ENCODE measurements around the gene ASPSCR1. TPM values are rescaled to one million over a fixed set of nuclear protein-coding genes. Genes with fewer than 3 reads are reported as not detected.

Gene ASPSCR1
- total and polyA plus RNA-seq, 2 donors from 2014 or later, result 35.2 to 57.5 TPM

- FAIRE-seq (no peak), DNase-seq (peak; percentile 83 to 94 (median 90))
- Histone ChIP-seq H3K4me3 (ENCODE audit: low read length in 3 of 3) (peak overlapping the region in 1 of 3 donors; percentile 41), H3K9ac (ENCODE audit: low read length in 3 of 3) (no peak overlapping the region), H3K9me3 (ENCODE audit: control insufficient read depth in 2 of 3, insufficient read depth in 1 of 3, low read length in 3 of 3) (no peaks in the 10 kb centered on the region), H3K4me1 (ENCODE audit: control insufficient read depth in 2 of 3, insufficient read depth in 2 of 3, low read depth in 1 of 3, low read length in 3 of 3) (peaks cover 0 to 18% (median 0%) of the 10 kb centered on the region in 3 donors), H3K36me3 (ENCODE audit: control insufficient read depth in 2 of 3, insufficient read depth in 3 of 3, low read length in 3 of 3) (peaks cover 0 to 7% (median 0%) of the 10 kb centered on the region in 3 donors), H3K27me3 (ENCODE audit: control insufficient read depth, insufficient read depth, low read length) (no peaks in the 10 kb centered on the region), H3K27ac (ENCODE audit: low read depth in 2 of 2, low read length in 2 of 2) (no peak overlapping the region)
- peak; percentile 99 for TF ChIP-seq CTCF (IDR thresholded peaks at IDR 0.05; ENCODE audit: borderline replicate concordance, extremely low read depth, insufficient read depth)
- intact Hi-C loops (cut with DNase I), result loop anchor here (10.0 kb wide), 1 partner anchor 124 kb away; no protein-coding TSS in a partner anchor
These were observed 53.3 kb downstream of the ASPSCR1 start for GRCh38 chr17:82030470-82031302.

- Histone ChIP-seq H3K36me3 (ENCODE audit: control insufficient read depth in 2 of 3, insufficient read depth in 3 of 3, low read length in 3 of 3) (peaks cover 0 to 7% (median 0%) of the 10 kb centered on the region in 3 donors), H3K9me3 (ENCODE audit: control insufficient read depth in 2 of 3, insufficient read depth in 1 of 3, low read length in 3 of 3) (no peaks in the 10 kb centered on the region), H3K27me3 (ENCODE audit: control insufficient read depth, insufficient read depth, low read length) (no peaks in the 10 kb centered on the region), H3K27ac (ENCODE audit: low read depth in 2 of 2, low read length in 2 of 2) (no peak within 1 kb of the TSS), H3K4me3 (ENCODE audit: low read length in 3 of 3) (peak within 1 kb of the TSS in 1 of 3 donors; percentile 41), H3K9ac (ENCODE audit: low read length in 3 of 3) (peak within 1 kb of the TSS in 1 of 3 donors; percentile 12), H3K4me1 (ENCODE audit: control insufficient read depth in 2 of 3, insufficient read depth in 2 of 3, low read depth in 1 of 3, low read length in 3 of 3) (peaks cover 0 to 21% (median 0%) of the 10 kb centered on the region in 3 donors)
- DNase-seq (peak in 1 of 5 donors; percentile 71), FAIRE-seq (no peak)
- intact Hi-C loops (cut with DNase I), result loop anchor here (10.0 kb wide), 1 partner anchor 123 kb away; no protein-coding TSS in a partner anchor
- TF ChIP-seq CTCF (IDR thresholded peaks at IDR 0.05; ENCODE audit: borderline replicate concordance, extremely low read depth, insufficient read depth), result no peak
These were observed 54.0 kb downstream of the ASPSCR1 start, which contains the start of gene RAC3 for GRCh38 chr17:82031303-82031884. Gene RAC3, plus strand, starts transcription at chr17:82031678. Its CDS starts 84 bp downstream, at chr17:82031762.

DNA sequence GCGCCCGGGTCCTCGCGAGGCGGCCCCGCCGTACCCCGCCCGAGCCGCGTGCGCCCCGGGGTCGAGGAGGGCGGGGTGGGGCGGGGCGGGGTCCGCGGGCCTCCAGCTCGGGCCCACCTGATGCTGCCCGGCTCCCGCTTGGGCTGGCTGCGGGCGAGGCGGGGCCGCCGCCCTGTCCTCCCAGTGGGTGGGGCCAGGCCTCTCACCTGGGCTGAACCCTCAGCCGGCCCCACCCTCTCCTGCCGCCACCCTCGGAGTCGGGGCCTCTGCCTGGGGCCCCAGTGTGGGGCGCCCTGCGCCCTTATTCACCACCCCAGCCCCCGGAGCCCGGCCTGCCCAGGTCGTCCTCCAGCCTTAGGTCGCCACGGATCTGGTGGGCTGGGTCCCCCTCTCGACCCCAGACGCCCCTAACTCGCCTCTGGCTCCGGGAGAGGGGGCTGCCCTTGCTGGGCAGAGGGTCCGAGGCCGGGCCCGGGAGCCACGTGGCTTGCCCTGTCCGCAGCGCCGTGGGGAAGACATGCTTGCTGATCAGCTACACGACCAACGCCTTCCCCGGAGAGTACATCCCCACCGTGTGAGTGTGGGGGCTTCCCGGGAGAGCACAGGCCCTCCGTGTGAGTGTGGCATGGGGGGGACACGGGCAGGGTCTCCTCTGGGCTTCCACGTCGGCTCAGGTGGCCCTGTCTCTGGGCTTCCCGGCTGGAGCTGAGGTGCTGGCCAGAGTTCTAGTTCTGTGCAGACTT, 54.6 kb downstream of the ASPSCR1 start:
- no peak for FAIRE-seq
- Histone ChIP-seq H3K9ac (ENCODE audit: low read length in 3 of 3) (peak overlapping the region in 1 of 3 donors; percentile 12), H3K9me3 (ENCODE audit: control insufficient read depth in 2 of 3, insufficient read depth in 1 of 3, low read length in 3 of 3) (no peaks in the 10 kb centered on the region), H3K4me1 (ENCODE audit: control insufficient read depth in 2 of 3, insufficient read depth in 2 of 3, low read depth in 1 of 3, low read length in 3 of 3) (peaks cover 0 to 24% (median 0%) of the 10 kb centered on the region in 3 donors), H3K27ac (ENCODE audit: low read depth in 2 of 2, low read length in 2 of 2) (no peak overlapping the region), H3K27me3 (ENCODE audit: control insufficient read depth, insufficient read depth, low read length) (no peaks in the 10 kb centered on the region), H3K4me3 (ENCODE audit: low read length in 3 of 3) (no peak overlapping the region), H3K36me3 (ENCODE audit: control insufficient read depth in 2 of 3, insufficient read depth in 3 of 3, low read length in 3 of 3) (peaks cover 0 to 7% (median 0%) of the 10 kb centered on the region in 3 donors)
- TF ChIP-seq CTCF (IDR thresholded peaks at IDR 0.05; ENCODE audit: borderline replicate concordance, extremely low read depth, insufficient read depth), result no peak
- intact Hi-C loops (cut with DNase I), result loop anchor here (10.0 kb wide), 1 partner anchor 123 kb away; no protein-coding TSS in a partner anchor
- DNase-seq, result peak in 2 of 5 donors; percentile 54 to 81

All from kidney (tissue), 14 donors.